ENCODE measurements around the gene IL12RB1. TPM values are rescaled to one million over a fixed set of nuclear protein-coding genes. Genes with fewer than 3 reads are reported as not detected.

IL12RB1 gene
- total RNA-seq, 1 donor from 2014 or later: not detected

DNA sequence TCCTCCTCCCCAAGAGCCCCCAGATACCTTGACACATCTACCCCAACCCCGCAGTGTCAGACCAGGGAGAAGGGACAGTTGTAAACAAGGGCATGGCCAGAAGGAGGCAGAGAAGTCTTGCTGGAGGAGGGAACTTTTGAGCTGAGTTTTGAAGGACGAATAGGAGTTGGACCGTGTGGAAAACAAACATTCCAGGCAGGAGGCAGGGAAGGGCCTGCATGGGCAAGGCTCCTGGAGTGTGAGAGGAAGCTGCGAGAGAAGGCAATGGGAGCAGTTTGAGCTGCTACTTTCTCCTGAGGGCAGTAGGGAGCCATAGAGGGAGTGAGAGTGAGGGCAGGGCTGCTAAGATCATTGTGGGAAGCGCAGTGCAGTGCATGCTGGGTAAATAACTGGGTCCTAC is 23.3 kb downstream of the IL12RB1 start:
- H2AFZ ChIP-seq (replicated peaks): no peak overlapping the region
- Mint-ChIP-seq H3K9me3 (no peaks in the 10 kb centered on the region), H3K36me3 (no peaks in the 10 kb centered on the region), H3K27ac (peak overlapping the region; percentile 84), H3K4me1 (peaks cover 14% of the 10 kb centered on the region), H3K4me3 (peak overlapping the region; percentile 27), H3K27me3 (ENCODE audit: insufficient read depth, low read depth) (peaks cover 14% of the 10 kb centered on the region)
- no peak overlapping the region for H3K27ac ChIP-seq
- H4K20me1 ChIP-seq (ENCODE audit: low read depth): no peaks in the 10 kb centered on the region
- no peak overlapping the region for H3K4me3 ChIP-seq
- TF ChIP-seq EZH2 (IDR thresholded peaks at IDR 0.05): no peak
- TF ChIP-seq CTCF (IDR thresholded peaks at IDR 0.05): peak; percentile 45
- no peak for TF ChIP-seq EZH2phosphoT487 (IDR thresholded peaks at IDR 0.05)
- peaks cover 3% of the 10 kb centered on the region for H3F3A ChIP-seq (ENCODE audit: low read depth)
- H3K36me3 ChIP-seq: no peaks in the 10 kb centered on the region
- H3K27me3 ChIP-seq: no peaks in the 10 kb centered on the region
- no peaks in the 10 kb centered on the region for H3K9me3 ChIP-seq (ENCODE audit: low read depth)
- no peak overlapping the region for H3K4me2 ChIP-seq
- H3K4me1 ChIP-seq: no peaks in the 10 kb centered on the region
- H3K79me2 ChIP-seq (ENCODE audit: low read depth): no peaks in the 10 kb centered on the region
- H3K9ac ChIP-seq: no peak overlapping the region
- peak; percentile 48 for DNase-seq (ENCODE audit: low spot score)

DNA sequence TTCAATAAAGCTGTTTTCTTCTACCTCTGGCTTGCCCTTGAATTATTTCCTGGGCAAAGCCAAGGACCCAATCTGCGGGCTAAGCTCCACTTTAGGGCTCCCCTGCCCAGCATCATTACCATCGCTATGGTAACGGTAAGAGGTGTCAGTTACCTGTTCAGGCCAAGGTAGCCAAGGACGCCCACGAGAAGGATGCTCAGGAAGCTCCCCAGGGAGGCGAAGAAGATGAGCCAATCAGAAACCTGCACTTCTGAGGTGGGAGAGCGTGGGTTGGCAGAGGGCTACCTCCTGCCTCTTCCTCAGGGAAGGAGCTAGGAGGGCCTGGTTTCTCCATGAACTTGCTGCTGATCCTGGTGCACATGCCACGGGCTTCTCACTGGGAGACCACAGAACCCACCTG is 24.7 kb downstream of the IL12RB1 start:
- Mint-ChIP-seq H3K9me3 (no peaks in the 10 kb centered on the region), H3K27ac (no peak overlapping the region), H3K4me3 (no peak overlapping the region), H3K4me1 (peaks cover 16% of the 10 kb centered on the region), H3K27me3 (ENCODE audit: insufficient read depth, low read depth) (peaks cover 14% of the 10 kb centered on the region), H3K36me3 (no peaks in the 10 kb centered on the region)
- Histone ChIP-seq H3K79me2 (ENCODE audit: low read depth) (no peaks in the 10 kb centered on the region), H3K27ac (no peak overlapping the region), H3K4me3 (no peak overlapping the region), H3K9ac (no peak overlapping the region), H3K4me1 (no peaks in the 10 kb centered on the region), H3K27me3 (no peaks in the 10 kb centered on the region), H2AFZ (replicated peaks) (no peak overlapping the region), H3K9me3 (ENCODE audit: low read depth) (no peaks in the 10 kb centered on the region), H4K20me1 (ENCODE audit: low read depth) (no peaks in the 10 kb centered on the region), H3F3A (ENCODE audit: low read depth) (peaks cover 12% of the 10 kb centered on the region), H3K4me2 (no peak overlapping the region), H3K36me3 (no peaks in the 10 kb centered on the region)
- TF ChIP-seq CTCF (IDR thresholded peaks at IDR 0.05) (no peak), EZH2 (IDR thresholded peaks at IDR 0.05) (no peak), EZH2phosphoT487 (IDR thresholded peaks at IDR 0.05) (no peak)
- no peak for DNase-seq (ENCODE audit: low spot score)

- Histone ChIP-seq H4K20me1 (ENCODE audit: low read depth) (no peaks in the 10 kb centered on the region), H3K36me3 (no peaks in the 10 kb centered on the region), H3K79me2 (ENCODE audit: low read depth) (no peaks in the 10 kb centered on the region), H3K9ac (no peak overlapping the region), H3K4me2 (no peak overlapping the region), H3K4me3 (no peak overlapping the region), H3K27ac (no peak overlapping the region), H3K4me1 (no peaks in the 10 kb centered on the region), H2AFZ (replicated peaks) (no peak overlapping the region), H3K27me3 (no peaks in the 10 kb centered on the region), H3F3A (ENCODE audit: low read depth) (peaks cover 12% of the 10 kb centered on the region), H3K9me3 (ENCODE audit: low read depth) (no peaks in the 10 kb centered on the region)
- H3K4me1 Mint-ChIP-seq: peaks cover 16% of the 10 kb centered on the region
- no peaks in the 10 kb centered on the region for H3K9me3 Mint-ChIP-seq
- no peaks in the 10 kb centered on the region for H3K36me3 Mint-ChIP-seq
- DNase-seq (ENCODE audit: low spot score): no peak
- TF ChIP-seq EZH2 (IDR thresholded peaks at IDR 0.05) (no peak), EZH2phosphoT487 (IDR thresholded peaks at IDR 0.05) (no peak)
- no peak overlapping the region for H3K4me3 Mint-ChIP-seq
- no peak overlapping the region for H3K27ac Mint-ChIP-seq
- peaks cover 14% of the 10 kb centered on the region for H3K27me3 Mint-ChIP-seq (ENCODE audit: insufficient read depth, low read depth)
Measured at GRCh38 chr19:18060472-18060871, 26.3 kb downstream of the IL12RB1 start.

GRCh38 chr19:18059902-18060301 is 26.8 kb downstream of the IL12RB1 start:
- Histone ChIP-seq H3K9me3 (ENCODE audit: low read depth) (no peaks in the 10 kb centered on the region), H3K9ac (no peak overlapping the region), H3K4me1 (no peaks in the 10 kb centered on the region), H3K27ac (no peak overlapping the region), H3K36me3 (no peaks in the 10 kb centered on the region), H3K27me3 (no peaks in the 10 kb centered on the region), H3K4me3 (no peak overlapping the region), H3K79me2 (ENCODE audit: low read depth) (no peaks in the 10 kb centered on the region), H3K4me2 (no peak overlapping the region), H2AFZ (replicated peaks) (no peak overlapping the region), H3F3A (ENCODE audit: low read depth) (peaks cover 12% of the 10 kb centered on the region), H4K20me1 (ENCODE audit: low read depth) (no peaks in the 10 kb centered on the region)
- H3K4me3 Mint-ChIP-seq: no peak overlapping the region
- H3K27me3 Mint-ChIP-seq (ENCODE audit: insufficient read depth, low read depth): peaks cover 14% of the 10 kb centered on the region
- no peak for DNase-seq (ENCODE audit: low spot score)
- H3K27ac Mint-ChIP-seq: no peak overlapping the region
- peaks cover 13% of the 10 kb centered on the region for H3K4me1 Mint-ChIP-seq
- no peaks in the 10 kb centered on the region for H3K36me3 Mint-ChIP-seq
- H3K9me3 Mint-ChIP-seq: no peaks in the 10 kb centered on the region
- TF ChIP-seq EZH2 (IDR thresholded peaks at IDR 0.05) (no peak), EZH2phosphoT487 (IDR thresholded peaks at IDR 0.05) (no peak), CTCF (IDR thresholded peaks at IDR 0.05) (no peak)
